ENCODE data around the gene GFRA1. TPM values are rescaled to one million over a fixed set of nuclear protein-coding genes. Genes with fewer than 3 reads are reported as not detected.

GFRA1 gene
- total RNA-seq, 1 experiment from 2014 or later: 24.3 TPM

GRCh38 chr10:116240157-116240950, 32.7 kb downstream of the GFRA1 start:
- H3K9me3 ChIP-seq (replicated peaks): no peaks in the 10 kb centered on the region
- peaks cover 26% of the 10 kb centered on the region for H3K4me1 ChIP-seq
- H3K27ac ChIP-seq: peak overlapping the region; percentile 38
- peak; percentile 50 to 77 for DNase-seq
- H3K36me3 ChIP-seq: no peaks in the 10 kb centered on the region
- H3K27me3 ChIP-seq: no peaks in the 10 kb centered on the region
- H3K4me3 ChIP-seq: no peak overlapping the region

- DNase-seq: no peak
Measured at GRCh38 chr10:116239229-116239628, 33.8 kb downstream of the GFRA1 start.

GRCh38 chr10:116237970-116238369, 35.0 kb downstream of the GFRA1 start:
- H3K27me3 ChIP-seq: no peaks in the 10 kb centered on the region
- H3K27ac ChIP-seq: 0 out of 2 replicates have a peak overlapping the region, but pooled peaks have one; percentile 8
- H3K4me3 ChIP-seq: peak overlapping the region; percentile 20; the same call in 1 of the 2 replicates
- no peaks in the 10 kb centered on the region for H3K9me3 ChIP-seq (replicated peaks)
- H3K36me3 ChIP-seq: no peaks in the 10 kb centered on the region
- H3K4me1 ChIP-seq: peaks cover 24% of the 10 kb centered on the region
- DNase-seq: no peak

More at GRCh38 chr10:116239229-116239628, 33.8 kb downstream of the GFRA1 start:
- H3K36me3 ChIP-seq: no peaks in the 10 kb centered on the region
- no peaks in the 10 kb centered on the region for H3K27me3 ChIP-seq
- peak overlapping the region; percentile 38; the same call in 1 of the 2 replicates for H3K27ac ChIP-seq
- H3K4me3 ChIP-seq: no peak overlapping the region
- peaks cover 24% of the 10 kb centered on the region for H3K4me1 ChIP-seq
- H3K9me3 ChIP-seq (replicated peaks): no peaks in the 10 kb centered on the region

GRCh38 chr10:116237260-116237659, 35.7 kb downstream of the GFRA1 start:
- no peaks in the 10 kb centered on the region for H3K9me3 ChIP-seq (replicated peaks)
- H3K4me3 ChIP-seq: no peak overlapping the region
- DNase-seq: no peak
- no peaks in the 10 kb centered on the region for H3K36me3 ChIP-seq
- no peak overlapping the region for H3K27ac ChIP-seq
- H3K27me3 ChIP-seq: no peaks in the 10 kb centered on the region
- peaks cover 24% of the 10 kb centered on the region for H3K4me1 ChIP-seq

- no peaks in the 10 kb centered on the region for H3K9me3 ChIP-seq (replicated peaks)
- H3K27me3 ChIP-seq: no peaks in the 10 kb centered on the region
- H3K36me3 ChIP-seq: no peaks in the 10 kb centered on the region
- no peak overlapping the region for H3K27ac ChIP-seq
- no peak overlapping the region for H3K4me3 ChIP-seq
- no peak for DNase-seq
- peaks cover 3% of the 10 kb centered on the region; the same call in 1 of the 2 replicates for H3K4me1 ChIP-seq
Measured at GRCh38 chr10:116233230-116233629, 39.8 kb downstream of the GFRA1 start.

GRCh38 chr10:116232613-116233012, 40.4 kb downstream of the GFRA1 start:
- Histone ChIP-seq H3K27me3 (no peaks in the 10 kb centered on the region), H3K4me1 (peaks cover 1% of the 10 kb centered on the region; the same call in 1 of the 2 replicates), H3K9me3 (replicated peaks) (no peaks in the 10 kb centered on the region), H3K4me3 (no peak overlapping the region), H3K27ac (no peak overlapping the region), H3K36me3 (no peaks in the 10 kb centered on the region)
- DNase-seq: no peak

- DNase-seq: no peak
- Histone ChIP-seq H3K4me3 (no peak overlapping the region), H3K27ac (no peak overlapping the region), H3K4me1 (no peaks in the 10 kb centered on the region), H3K36me3 (no peaks in the 10 kb centered on the region), H3K9me3 (replicated peaks) (no peaks in the 10 kb centered on the region), H3K27me3 (no peaks in the 10 kb centered on the region)
Measured at GRCh38 chr10:116226766-116227165, 46.2 kb downstream of the GFRA1 start.

GRCh38 chr10:116226053-116226452, 47.0 kb downstream of the GFRA1 start:
- no peaks in the 10 kb centered on the region for H3K4me1 ChIP-seq
- H3K4me3 ChIP-seq: no peak overlapping the region
- H3K27me3 ChIP-seq: no peaks in the 10 kb centered on the region
- no peaks in the 10 kb centered on the region for H3K9me3 ChIP-seq (replicated peaks)
- no peak for DNase-seq
- no peaks in the 10 kb centered on the region for H3K36me3 ChIP-seq
- H3K27ac ChIP-seq: no peak overlapping the region

- Histone ChIP-seq H3K4me3 (no peak overlapping the region), H3K4me1 (no peaks in the 10 kb centered on the region), H3K9me3 (replicated peaks) (no peaks in the 10 kb centered on the region), H3K36me3 (no peaks in the 10 kb centered on the region), H3K27me3 (no peaks in the 10 kb centered on the region), H3K27ac (no peak overlapping the region)
- no peak for DNase-seq
Measured at GRCh38 chr10:116223289-116223688, 49.7 kb downstream of the GFRA1 start.

GRCh38 chr10:116221053-116221452, 52.0 kb downstream of the GFRA1 start:
- DNase-seq: no peak
- Histone ChIP-seq H3K4me1 (no peaks in the 10 kb centered on the region), H3K4me3 (no peak overlapping the region), H3K9me3 (replicated peaks) (no peaks in the 10 kb centered on the region), H3K27ac (no peak overlapping the region), H3K27me3 (no peaks in the 10 kb centered on the region), H3K36me3 (no peaks in the 10 kb centered on the region)

- Histone ChIP-seq H3K27me3 (no peaks in the 10 kb centered on the region), H3K4me3 (no peak overlapping the region), H3K36me3 (no peaks in the 10 kb centered on the region), H3K4me1 (peaks cover 14% of the 10 kb centered on the region), H3K27ac (no peak overlapping the region), H3K9me3 (replicated peaks) (no peaks in the 10 kb centered on the region)
- peak in 1 of 2 experiments; percentile 42 for DNase-seq
Measured at GRCh38 chr10:116216676-116217075, 56.3 kb downstream of the GFRA1 start.

GRCh38 chr10:116215651-116216050, 57.4 kb downstream of the GFRA1 start:
- peaks cover 24% of the 10 kb centered on the region for H3K4me1 ChIP-seq

GRCh38 chr10:116211682-116212081, 61.3 kb downstream of the GFRA1 start:
- no peak overlapping the region for H3K4me3 ChIP-seq
- H3K27ac ChIP-seq: no peak overlapping the region; the same call in 1 of the 2 replicates
- H3K36me3 ChIP-seq: no peaks in the 10 kb centered on the region
- DNase-seq: peak; percentile 33 to 64
- no peaks in the 10 kb centered on the region for H3K27me3 ChIP-seq
- H3K9me3 ChIP-seq (replicated peaks): no peaks in the 10 kb centered on the region
- peaks cover 33% of the 10 kb centered on the region for H3K4me1 ChIP-seq

More at GRCh38 chr10:116215651-116216050, 57.4 kb downstream of the GFRA1 start:
- peak in 1 of 2 experiments; percentile 37 for DNase-seq
- Histone ChIP-seq H3K36me3 (no peaks in the 10 kb centered on the region), H3K9me3 (replicated peaks) (no peaks in the 10 kb centered on the region), H3K27ac (no peak overlapping the region), H3K27me3 (no peaks in the 10 kb centered on the region), H3K4me3 (no peak overlapping the region)

- H3K4me3 ChIP-seq: no peak overlapping the region
- H3K27me3 ChIP-seq: no peaks in the 10 kb centered on the region
- H3K36me3 ChIP-seq: no peaks in the 10 kb centered on the region
- peak in 1 of 2 experiments; percentile 33 for DNase-seq
- H3K4me1 ChIP-seq: peaks cover 33% of the 10 kb centered on the region
- peak overlapping the region; percentile 17; the same call in 1 of the 2 replicates for H3K27ac ChIP-seq
- H3K9me3 ChIP-seq (replicated peaks): no peaks in the 10 kb centered on the region
Measured at GRCh38 chr10:116210588-116211346, 62.2 kb downstream of the GFRA1 start.

- H3K4me1 ChIP-seq: peaks cover 33% of the 10 kb centered on the region
- H3K27ac ChIP-seq: no peak overlapping the region
- no peak overlapping the region for H3K4me3 ChIP-seq
- no peaks in the 10 kb centered on the region for H3K9me3 ChIP-seq (replicated peaks)
- H3K36me3 ChIP-seq: no peaks in the 10 kb centered on the region
- DNase-seq: no peak
- no peaks in the 10 kb centered on the region for H3K27me3 ChIP-seq
Measured at GRCh38 chr10:116209781-116210180, 63.2 kb downstream of the GFRA1 start.
